ENCODE results near the gene SKAP2.
"Not testable (repeated sequence)": the region's sequence is repeated elsewhere in the genome, so short reads cannot be mapped to it uniquely, and the experiment has no call there.

The SKAP2 gene

DNA sequence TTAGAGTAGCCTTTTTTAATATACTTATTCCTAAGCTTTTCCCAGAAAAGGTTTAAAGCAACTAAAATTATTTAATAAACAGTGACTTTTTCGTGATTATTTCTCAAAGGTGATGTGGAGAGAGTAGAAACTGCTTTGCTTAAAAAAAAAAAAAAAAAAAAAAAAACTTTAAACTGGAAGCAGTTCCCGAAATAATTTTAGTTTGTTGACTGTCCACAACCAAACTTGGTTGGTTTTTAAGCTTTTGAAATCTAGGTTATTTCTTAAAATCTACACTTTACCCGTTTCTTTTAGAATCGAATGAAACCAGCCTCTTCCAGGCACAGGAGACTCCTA, 7.3 kb downstream of the SKAP2 start:
- no peak for DNase-seq

DNA sequence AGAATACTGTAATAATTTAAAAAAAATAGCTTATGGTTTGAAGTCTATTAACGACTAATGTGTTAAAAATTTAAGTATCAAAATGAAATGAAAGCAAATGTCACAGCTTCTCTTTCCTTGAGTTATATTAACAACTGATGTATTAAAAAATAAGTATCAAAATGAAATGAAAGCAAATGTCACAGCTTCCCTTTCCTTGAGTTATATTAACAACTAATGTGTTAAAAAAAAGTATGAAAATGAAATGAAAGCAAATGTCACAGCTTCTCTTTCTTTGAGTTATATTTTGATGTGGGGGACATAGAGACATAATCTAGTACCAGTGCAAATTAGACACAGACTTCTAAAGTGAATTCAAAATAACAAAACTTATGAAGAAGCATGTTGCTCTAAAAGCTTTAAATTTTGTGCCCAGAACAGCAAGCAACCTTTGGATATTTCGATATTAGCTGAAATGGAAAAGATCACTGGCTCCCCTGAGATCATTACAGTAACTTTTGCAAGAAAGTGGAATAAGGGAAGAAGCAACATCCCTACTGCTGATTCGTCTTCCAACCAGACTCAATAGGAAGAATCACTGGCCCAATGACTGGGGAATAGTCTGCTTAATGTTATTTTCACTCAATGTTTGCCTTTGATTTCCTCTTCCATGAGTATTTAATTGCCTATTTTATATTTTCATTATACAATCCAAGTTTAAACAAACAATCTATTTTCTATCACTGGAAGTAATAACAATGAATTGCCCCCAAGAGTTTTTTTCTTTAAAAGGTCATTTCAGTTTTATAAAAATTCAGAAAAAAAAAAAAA, 8.0 kb downstream of the SKAP2 start:
- no peak for DNase-seq

DNA sequence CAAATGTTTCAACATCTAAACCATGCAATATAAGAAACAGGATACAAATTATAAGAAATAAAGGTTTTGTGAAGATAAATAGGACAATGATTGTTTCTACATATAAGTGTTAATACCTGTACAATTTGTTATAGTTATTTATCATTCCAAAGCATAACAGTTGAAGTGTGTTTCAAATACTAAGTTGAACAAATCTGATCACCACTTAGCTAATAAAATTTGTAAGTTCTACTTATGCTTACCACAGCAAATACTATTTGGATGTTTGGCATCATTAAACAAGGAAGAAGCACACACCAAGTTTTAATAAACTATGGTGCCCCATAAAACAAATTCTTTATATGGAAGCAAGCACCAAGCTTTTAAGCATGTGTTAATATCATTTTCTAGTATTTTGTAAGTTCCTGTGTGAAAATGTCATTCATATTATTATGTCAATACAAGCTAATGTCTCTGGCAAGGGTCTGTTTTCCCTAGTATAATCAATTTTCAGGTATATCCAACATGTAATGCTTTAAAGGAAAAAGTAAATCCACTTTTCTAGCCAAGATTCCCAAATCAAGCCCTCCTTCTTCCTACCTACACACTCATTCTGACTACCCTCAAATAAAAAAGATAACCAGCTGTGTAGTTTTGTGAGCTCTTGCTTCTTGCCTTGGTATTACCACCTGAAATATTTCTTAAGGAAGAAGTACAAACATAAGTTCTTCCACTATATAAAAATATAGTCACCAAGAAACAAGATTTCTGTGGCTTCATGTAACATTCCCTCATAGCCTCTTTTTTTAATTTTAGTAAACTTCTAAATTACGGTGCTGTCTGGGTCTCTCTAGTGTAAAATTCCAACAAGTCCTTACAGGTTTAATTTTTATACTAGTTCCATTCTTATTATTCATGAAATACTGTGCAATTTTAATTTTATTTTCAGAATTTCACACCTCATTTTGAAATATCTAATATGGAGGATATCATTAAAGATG, 9.2 kb downstream of the SKAP2 start:
- DNase-seq, result no peak

DNA sequence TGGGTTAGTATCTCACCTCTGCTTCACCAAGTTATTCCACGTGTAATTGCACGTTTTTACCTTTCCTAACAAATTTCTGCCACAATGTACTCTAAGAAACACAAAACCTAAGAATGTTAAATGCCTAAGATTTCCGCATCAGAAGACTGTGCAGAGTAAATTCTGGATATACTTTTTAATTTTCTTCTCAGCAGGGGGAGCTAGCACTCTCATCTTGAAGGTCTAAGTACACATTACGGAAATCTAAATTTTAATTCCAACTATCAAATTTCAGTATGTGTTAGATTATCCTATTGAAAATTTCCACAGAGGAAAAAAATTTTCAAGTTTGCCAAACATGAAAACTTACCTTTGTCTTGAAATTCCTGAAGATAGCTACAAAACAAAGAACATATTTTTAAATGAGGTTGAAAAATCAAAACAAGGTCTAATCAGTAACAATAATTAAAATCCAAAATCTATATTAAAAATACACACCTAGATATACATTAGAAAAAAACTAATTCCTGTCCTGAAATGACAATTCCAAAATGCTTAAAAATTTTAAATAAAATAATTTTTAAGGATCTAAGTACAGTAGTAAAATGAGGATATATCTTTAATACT, 10.5 kb downstream of the SKAP2 start:
- peak; percentile 34 for DNase-seq

DNA sequence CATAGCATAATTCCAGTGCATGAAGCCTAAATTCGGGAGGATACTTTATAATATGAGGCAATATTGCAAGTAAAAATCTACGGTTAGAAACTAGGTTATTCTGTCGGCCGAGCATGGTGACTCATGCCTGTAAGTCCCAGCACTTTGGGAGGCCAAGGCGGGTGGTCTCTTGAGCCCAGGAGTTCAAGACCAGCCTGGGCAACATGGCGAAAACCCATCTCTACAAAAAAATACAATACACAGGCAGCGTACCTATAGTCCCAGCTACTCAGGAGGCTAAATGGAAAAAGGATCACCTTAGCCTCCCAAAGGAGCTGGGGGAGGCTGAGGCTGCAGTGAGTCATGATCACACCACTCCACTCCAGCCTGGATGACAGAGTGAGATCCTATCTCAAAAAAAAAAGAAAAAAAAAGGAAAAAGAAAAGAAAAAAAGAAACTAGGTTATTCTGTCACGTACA, 14.2 kb downstream of the SKAP2 start:
- DNase-seq, result no peak

DNA sequence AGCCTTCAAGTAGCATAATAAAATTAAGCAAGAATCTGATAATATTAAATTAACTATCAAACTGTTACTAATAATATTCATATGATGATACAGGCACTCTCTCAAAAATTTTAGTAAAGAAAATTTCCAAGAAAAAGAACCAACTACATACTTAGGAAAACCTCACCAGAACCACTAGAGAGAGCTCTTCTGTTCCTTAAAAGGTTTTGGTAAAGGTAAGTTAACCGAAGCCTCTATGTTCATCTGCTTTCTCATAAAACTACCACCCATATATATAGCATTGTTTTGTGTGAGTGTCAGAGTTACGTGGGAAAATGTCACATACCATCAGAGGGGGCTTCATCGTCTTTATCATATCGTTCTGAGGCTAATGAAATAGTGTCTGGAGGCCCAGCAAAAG, 20.7 kb downstream of the SKAP2 start:
- DNase-seq, result no peak

DNA sequence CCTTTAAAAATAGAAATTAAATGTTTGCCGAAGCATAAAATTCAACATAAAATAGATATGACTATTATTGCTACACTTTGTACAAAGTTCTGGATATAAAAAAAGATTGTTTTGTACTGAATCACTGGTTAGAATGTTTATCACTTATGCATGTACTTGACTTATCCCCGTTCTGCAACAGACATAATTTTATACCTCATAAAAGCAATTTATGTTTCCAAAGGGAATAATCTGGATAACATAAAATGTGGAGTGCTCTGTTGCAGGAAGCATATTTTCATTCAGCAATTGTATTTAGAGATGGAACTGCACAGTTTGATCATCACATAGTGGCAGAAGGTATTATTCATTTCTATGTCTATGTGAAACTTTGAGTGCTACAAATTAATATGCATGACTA, 21.5 kb downstream of the SKAP2 start:
- no peak for DNase-seq

DNA sequence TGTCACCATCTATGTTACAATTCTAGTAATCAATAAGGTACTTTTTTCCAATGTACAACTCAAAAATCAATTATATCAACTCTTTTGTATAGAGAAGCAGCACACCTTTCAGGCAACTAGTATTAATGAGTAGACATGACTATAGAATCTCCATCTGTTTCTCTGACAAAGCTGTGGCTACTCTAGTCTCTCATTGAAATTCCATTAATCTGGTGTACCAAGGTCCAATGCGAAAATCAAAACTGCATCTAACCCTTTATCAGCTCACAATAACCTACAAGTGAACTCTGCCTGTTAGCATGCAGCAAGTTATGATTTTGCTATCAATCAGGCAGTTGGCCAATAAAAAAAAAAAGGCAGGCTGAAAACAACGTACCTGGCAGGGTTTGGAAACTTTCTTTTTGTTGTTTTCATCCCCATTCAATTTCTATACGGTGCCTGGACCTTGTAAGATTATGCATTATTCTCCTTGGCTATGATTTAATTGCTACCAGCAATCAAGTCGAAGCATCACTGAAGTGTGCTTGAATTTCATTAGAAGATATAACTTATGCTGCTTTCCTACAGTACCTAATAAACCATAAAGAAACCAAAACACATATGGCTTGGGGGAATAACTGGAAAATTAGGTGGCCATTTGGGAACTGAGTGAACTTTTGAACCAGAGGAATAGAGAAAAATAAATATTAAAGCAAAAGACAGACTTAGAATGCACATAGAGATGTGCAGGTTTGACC, 23.2 kb downstream of the SKAP2 start:
- no peak for DNase-seq

DNA sequence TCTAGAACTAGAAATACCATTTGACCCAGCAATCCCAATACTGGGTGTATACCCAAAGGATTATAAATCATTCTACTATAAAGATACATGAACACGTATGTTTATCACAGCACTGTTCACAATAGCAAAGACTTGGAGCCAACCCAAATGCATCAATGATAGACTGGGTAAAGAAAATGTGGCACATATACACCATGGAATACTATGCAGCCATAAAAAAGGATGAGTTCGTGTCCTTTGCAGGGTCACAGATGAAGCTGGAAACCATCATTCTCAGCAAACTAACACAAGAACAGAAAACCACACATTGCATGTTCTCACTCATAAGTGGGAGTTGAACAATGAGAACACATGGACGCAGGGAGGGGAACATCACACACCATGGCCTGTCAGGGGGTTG, 27.6 kb downstream of the SKAP2 start:
- not testable (repeated sequence) for DNase-seq

DNA sequence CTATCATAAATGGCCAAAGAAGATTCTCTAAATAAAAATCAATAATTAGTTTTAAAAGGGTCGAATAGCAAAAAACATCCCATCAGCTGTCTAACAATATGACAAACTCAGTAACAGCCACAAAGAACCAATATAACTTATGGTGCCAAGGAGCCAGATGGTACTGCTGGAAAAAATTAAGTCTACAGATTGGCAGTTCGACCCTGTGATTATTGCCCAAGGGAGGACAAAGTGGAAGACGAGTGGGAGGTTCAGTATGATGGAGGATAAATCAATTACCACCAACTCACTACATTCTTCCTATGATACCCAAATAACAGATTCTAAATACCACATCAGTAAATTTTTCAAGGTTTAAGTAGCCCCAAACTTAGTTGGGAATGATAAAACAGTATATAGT, 49.0 kb downstream of the SKAP2 start:
- no peak for DNase-seq

DNA sequence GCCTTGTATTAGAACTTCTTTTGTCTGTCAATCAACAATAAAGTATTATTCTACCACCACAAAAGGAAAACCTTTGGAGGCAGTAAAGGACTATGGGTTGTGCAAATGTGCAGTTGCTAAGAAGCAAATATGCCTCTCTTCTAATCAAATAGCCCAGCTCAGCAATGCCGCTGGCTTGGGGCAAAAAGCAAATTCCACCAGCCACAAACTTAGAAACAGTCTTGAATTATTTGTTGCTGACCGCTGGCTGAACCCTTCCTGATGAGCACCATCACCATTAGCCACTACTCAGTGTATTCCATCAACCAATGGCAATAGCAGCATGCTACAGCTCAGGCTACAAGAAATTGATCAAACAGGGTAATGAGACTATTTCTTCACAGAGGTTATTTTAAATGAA, 51.0 kb downstream of the SKAP2 start:
- no peak for DNase-seq

DNA sequence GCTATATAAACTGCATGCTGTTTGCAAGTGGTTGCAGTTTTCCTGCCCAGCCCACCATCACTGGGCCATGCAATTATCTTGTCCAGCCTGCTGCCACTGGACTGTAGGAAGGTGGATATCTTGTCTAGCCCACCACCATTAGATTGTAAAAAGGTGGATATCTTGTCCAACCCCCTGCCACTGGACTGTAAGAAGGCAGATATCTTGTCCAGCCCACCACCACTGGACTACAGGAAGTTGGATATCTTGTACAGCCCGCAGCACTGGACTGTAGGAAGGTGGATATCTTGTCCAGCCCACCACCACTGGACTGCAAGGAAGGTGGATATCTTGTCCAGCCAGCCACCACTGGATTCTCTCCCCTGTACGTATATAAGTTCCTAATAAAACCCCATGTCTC, 69.8 kb downstream of the SKAP2 start:
- no peak for DNase-seq

DNA sequence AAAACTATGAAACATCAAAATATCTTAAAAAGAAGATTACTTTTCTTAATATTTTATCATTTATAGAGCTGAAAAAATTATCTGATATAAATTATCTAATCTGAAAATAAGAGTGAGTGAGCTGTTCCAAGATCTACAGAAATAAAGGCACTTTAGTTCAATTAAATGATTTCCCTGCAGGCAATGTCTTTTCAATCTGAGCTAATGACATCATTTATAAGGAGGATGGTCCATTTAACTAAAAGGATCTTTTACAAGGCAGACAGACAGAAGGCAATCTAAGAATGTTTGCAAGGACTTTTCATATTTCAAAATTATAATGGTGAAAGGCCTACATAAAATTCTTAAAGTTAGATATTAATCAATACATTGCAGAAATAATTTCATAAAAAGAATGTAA, 71.8 kb downstream of the SKAP2 start:
- no peak for DNase-seq

DNA sequence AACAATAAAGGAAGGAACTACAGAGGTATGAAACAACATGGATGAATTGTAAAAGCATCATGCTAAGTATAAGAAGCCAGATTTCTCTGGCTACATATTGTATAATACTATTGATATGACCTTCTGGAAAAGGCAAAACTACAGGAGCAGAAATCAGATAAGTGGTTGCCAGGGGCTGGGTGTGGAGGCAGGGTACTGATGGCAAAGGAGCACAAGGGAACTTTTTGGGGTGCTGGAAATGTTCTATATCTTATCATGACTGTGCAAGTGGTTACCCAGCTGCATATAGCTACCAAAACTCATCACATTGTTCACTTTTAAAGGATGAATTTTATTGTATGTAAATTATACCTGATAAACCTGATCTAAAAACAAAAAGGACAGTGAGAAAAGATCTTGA, 72.4 kb downstream of the SKAP2 start:
- DNase-seq, result no peak

DNA sequence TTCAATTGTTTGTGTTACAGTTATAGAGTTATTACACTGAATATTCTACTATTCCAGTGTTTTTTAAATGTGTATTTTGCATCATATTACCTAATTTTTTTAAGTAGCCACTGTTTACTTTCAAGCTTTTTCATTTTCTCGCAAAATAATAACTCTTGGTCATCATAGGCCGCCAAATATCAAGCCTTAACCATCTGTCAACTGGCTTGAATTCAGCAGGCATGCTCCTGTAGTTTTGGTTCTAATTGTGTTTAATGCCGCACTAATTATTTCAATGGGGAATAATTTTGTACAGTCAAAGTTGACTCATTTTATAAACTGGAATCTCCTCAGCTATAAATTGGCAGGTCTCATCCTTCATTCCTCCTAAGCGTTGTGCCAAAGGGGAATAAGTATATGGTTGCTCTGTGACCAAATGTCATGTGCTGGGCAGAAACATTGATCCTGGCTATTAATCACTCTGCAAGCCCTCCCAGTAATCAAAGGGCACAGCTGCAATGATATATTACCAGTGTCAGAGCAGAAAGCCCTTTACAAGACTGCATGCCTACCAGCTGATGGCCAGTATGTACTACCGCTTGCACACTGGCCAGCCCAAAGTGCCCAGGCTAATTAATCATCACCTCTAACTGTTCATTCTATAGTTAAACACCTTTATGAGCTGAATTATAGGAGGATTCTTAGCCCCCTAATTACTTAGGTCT, 74.8 kb downstream of the SKAP2 start:
- DNase-seq, result no peak

DNA sequence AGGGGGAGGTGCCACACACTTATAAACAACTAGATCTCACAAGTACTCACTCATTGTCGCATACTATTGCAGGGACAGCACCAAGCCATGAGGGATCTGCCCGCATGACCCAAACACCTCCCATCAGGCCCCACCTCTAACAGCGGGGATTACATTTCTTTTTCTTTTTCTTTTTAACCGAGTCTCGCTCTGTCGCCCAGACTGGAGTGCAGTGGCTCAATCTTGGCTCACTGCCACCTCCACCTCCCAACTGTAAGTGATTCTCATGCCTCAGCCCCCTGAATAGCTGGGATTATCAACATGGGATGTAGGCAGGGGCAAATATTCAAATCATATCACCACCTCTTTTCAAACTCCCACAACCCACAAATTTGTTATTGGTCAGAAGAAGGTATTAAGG, 76.7 kb downstream of the SKAP2 start:
- no peak for DNase-seq

DNA sequence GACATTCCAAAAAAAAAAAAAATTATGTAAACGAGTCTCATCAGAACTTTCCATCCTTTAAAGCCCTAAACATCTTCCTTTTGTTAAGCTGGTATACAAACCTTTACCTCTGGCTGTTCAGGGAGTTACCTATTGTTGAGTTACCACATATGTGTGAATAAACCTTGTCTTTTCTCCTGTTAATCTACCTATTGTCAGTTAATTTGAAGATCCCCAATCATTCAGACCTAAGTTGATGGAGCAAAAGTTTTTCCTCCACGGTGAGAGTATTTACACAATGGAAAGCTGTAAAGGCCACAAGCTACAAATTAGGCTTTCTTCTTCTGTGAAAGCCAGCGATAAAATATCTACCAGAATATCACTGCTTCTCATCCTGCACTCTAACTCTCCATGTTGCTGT, 80.3 kb downstream of the SKAP2 start:
- DNase-seq, result no peak

DNA sequence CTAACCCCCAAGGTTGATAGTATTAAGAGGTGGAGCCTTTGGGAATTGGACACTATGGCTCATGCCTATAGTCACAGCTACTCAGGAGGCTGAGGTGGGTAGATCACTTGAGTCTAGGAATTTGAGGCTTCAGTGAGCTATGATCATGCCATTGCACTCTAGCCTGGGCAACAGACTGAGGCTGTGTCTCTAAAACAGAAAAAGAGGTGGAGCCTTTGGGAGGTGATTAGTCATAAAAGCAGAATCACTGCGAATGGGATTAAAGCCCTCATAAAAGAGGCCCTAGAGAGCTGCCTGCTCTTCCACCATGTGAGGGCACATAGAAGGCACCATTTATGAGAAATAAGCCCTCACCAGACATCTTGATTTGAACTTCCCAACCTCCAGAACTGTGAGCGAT, 81.9 kb downstream of the SKAP2 start:
- DNase-seq, result no peak

DNA sequence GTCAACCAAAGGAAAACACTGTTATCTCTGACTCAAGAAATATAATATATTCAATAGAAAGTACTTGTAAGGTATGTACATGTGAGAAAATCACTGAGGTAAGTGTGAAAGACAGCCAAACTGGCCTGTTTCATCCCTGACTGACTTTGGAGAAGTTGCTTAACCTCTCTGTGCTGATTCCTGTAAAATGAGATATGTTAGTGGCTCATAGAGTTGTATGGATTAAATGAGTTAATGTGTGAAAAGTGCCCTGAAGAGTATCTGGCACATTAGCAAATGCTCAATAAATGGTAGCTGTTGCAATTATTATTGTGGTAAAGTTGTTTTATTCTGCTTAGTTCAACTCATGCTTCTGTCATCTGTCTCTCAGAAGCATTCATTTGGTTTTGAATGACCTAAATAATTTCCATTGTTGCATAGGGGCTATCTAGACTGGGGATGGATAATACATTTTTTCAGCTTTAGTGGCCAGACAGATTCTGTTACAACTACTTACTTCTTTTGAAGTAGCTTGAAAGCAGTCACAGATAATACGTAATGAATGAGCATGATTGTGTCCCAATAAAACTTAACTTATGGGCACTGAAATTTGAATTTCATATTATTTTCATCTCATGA, 84.3 kb downstream of the SKAP2 start:
- no peak for DNase-seq

DNA sequence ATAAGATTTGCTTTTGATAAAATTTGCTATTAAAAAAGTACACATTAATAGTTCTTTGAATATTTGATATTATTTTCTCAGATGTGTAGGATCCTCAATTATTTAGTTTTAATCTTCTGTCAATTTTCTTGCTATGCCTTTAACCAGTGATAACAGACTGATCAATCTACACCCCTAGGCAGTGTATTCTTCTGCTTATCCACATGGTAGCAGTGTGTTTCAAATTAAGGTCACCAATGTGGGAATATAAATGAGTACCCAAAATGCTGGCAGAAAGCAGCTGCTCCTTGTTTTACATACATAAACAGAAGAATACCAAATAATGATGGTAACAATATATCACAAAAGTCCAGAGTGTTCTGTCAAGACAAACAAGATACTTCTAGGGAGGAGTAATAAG, 87.0 kb downstream of the SKAP2 start:
- DNase-seq, result no peak

DNA sequence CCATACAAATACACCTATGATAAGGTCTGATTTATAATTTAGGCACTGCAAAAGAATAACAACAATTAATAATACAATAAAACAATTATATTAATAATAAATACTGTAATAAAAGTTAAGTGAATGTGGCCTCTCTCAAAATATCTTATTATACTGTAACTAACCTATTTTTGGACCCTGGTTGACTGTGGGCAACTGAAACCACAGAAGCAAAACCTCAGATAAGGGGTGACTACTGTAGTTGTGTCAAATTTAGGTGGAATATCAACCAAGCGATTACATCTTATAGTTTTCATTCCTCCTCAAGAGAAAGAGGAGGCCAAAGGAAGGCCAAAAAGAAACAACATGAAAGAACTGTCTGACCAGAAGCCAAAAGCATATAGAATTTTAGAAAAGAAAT, 103.9 kb downstream of the SKAP2 start:
- DNase-seq, result no peak

DNA sequence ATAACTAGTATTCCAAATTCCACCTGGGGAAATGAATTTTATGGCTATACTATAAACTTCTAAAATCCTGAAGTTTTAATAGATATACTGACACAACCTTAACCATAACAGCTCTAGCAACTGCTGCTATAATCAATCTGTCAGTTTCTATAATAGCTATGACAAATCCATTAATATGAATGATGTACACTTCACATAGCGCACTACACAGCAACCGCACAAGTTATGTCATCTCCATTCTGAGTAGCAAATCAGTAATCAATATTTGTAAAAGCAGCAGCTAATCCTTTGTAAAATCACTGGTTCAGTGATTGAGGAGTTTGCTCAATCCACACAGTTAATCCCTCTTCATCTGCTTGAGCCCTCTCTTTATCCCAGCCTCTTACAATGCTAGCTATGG, 105.3 kb downstream of the SKAP2 start:
- no peak for DNase-seq
